B cell (primary cell): ENCODE results near the gene RNASE13.

Experiments used
- CTCF ChIP-seq: fragments of 200-600 bp; IDR thresholded peaks from one replicate; pipeline ENCODE4 v1.8.0; 2022; ENCODE audit warnings: antibody characterized with exemption, mild to moderate bottlenecking
- EZH2 ChIP-seq: IDR thresholded peaks from 2 replicates; pipeline ENCODE4 v1.6.1; 2012; ENCODE audit warnings: borderline replicate concordance, low read depth, mild to moderate bottlenecking, moderate library complexity, low read length; ENCODE audit not compliant: insufficient read depth, poor library complexity, severe bottlenecking

DNA sequence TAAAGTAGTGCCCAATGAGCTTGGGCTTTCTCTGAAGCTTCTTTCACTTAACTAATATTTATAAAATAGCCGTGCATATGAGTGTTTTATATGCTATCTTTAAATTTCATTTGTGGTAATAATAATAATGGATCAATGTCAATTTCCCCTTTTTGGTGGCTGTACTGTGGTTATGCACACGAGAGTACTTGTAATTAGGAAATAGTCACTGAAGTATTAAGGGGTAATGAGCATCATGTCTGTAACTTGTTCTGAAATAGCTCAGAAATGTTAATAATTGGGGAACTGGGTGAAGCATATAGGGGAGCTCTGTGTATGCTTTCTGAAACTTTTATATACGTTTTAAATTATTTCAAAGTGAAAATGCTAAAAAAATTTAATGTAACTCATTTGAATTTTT lies 16.0 kb upstream of the RNASE13 start:
- TF ChIP-seq CTCF, result no peak
- no peak for TF ChIP-seq EZH2
